ENCODE measurements around the gene PRPF19.

Gene PRPF19

GRCh38 chr11:60872124-60872960 is 34.0 kb downstream of the PRPF19 start:
- DNase-seq, result no peak

- no peak for DNase-seq
These were observed 34.9 kb downstream of the PRPF19 start for GRCh38 chr11:60871378-60872061.

GRCh38 chr11:60870733-60871377 is 35.5 kb downstream of the PRPF19 start:
- DNase-seq, result no peak

- peak; percentile 69 for DNase-seq
These were observed 36.1 kb downstream of the PRPF19 start for GRCh38 chr11:60870276-60870675.

GRCh38 chr11:60869451-60869825 is 36.9 kb downstream of the PRPF19 start:
- no peak for DNase-seq

- no peak for DNase-seq
These were observed 37.5 kb downstream of the PRPF19 start for GRCh38 chr11:60868682-60869450.

- no peak for DNase-seq
These were observed 38.3 kb downstream of the PRPF19 start for GRCh38 chr11:60867871-60868681.

- DNase-seq, result peak; percentile 84
These were observed 39.2 kb downstream of the PRPF19 start, which contains the start of gene ZP1 for GRCh38 chr11:60866911-60867870. Gene ZP1, plus strand, starts transcription at chr11:60867542. Its CDS starts 20 bp downstream, at chr11:60867562.

GRCh38 chr11:60864856-60865513 is 41.4 kb downstream of the PRPF19 start:
- DNase-seq, result no peak

GRCh38 chr11:60863550-60864521 is 42.5 kb downstream of the PRPF19 start:
- DNase-seq, result no peak

GRCh38 chr11:60862171-60862570 is 44.2 kb downstream of the PRPF19 start:
- DNase-seq, result no peak

GRCh38 chr11:60860943-60861342 is 45.4 kb downstream of the PRPF19 start:
- no peak for DNase-seq

- DNase-seq, result no peak
These were observed 46.7 kb downstream of the PRPF19 start for GRCh38 chr11:60859616-60860250.

GRCh38 chr11:60858731-60859464 is 47.5 kb downstream of the PRPF19 start:
- DNase-seq, result no peak

- DNase-seq, result no peak
These were observed 48.1 kb downstream of the PRPF19 start for GRCh38 chr11:60858236-60858635.

GRCh38 chr11:60857378-60858232 is 48.8 kb downstream of the PRPF19 start:
- no peak for DNase-seq
